ENCODE results near the gene RGS7.

DNA sequence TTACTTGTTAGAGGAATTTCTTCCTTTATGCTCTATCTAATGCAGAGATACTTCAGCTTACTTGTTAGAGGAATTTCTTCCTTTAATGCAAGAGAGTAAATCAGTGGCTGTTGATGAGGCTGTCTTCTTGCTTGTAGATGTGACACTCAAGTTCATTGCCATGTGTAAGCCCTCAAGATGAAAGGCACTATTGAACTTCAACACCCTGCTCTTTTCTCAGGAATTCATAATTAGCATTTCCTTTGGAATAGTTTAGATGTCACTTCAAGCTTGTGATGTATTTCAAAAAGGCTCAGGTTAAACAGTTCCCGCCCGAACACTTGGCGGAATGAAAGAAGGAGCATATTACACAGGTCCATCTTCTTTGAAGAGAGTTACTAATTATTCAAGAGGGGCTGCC is 251.9 kb downstream of the RGS7 start:
- TF ChIP-seq SMC3 (IDR thresholded peaks at IDR 0.05; ENCODE audit: low read depth, low read length), result no peak
- TF ChIP-seq MAZ (IDR thresholded peaks at IDR 0.05; ENCODE audit: borderline replicate concordance, low read depth, low read length), result no peak
- TF ChIP-seq, protein P1, sequence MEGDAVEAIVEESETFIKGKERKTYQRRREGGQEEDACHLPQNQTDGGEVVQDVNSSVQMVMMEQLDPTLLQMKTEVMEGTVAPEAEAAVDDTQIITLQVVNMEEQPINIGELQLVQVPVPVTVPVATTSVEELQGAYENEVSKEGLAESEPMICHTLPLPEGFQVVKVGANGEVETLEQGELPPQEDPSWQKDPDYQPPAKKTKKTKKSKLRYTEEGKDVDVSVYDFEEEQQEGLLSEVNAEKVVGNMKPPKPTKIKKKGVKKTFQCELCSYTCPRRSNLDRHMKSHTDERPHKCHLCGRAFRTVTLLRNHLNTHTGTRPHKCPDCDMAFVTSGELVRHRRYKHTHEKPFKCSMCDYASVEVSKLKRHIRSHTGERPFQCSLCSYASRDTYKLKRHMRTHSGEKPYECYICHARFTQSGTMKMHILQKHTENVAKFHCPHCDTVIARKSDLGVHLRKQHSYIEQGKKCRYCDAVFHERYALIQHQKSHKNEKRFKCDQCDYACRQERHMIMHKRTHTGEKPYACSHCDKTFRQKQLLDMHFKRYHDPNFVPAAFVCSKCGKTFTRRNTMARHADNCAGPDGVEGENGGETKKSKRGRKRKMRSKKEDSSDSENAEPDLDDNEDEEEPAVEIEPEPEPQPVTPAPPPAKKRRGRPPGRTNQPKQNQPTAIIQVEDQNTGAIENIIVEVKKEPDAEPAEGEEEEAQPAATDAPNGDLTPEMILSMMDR (conservative IDR thresholded peaks at IDR 0.05; ENCODE audit: low read depth, low read length), result no peak
- TF ChIP-seq RFX5 (IDR thresholded peaks at IDR 0.05; ENCODE audit: low read depth, low read length), result no peak
- no peak for TF ChIP-seq CEBPB (IDR thresholded peaks at IDR 0.05; ENCODE audit: low read depth, low read length)
- no peak for TF ChIP-seq POLR2A (IDR thresholded peaks at IDR 0.05; ENCODE audit: low read depth, low read length)

Data from IMR-90 (cell line).